Uterus (tissue), 4 donors: Measurements from ENCODE around the gene CACNA1C. TPM values are rescaled to one million over a fixed set of nuclear protein-coding genes. Genes with fewer than 3 reads are reported as not detected.

Experiments
- DNase-seq, 2 donors: peaks; one replicate each; pipeline ENCODE4 v3.0.0-alpha.2; 2019 to 2020
- H3K27ac ChIP-seq, 2 donors: fragments of 200-600 bp; sonication (generic); 1 replicate in 1 of 2; 2 replicates in 1 of 2; pipeline ENCODE4 v1.5.1; 2016 to 2018
- H3K27me3 ChIP-seq, 2 donors: fragments of 200-600 bp; sonication (generic); one replicate each; pipeline ENCODE4 v1.5.1; 2018 to 2019; ENCODE audit warnings: control low read depth in 1 of 2
- H3K36me3 ChIP-seq, 2 donors: fragments of 200-600 bp; sonication (generic); one replicate each; pipeline ENCODE4 v1.5.1; 2019; ENCODE audit warnings: control low read depth in 1 of 2
- H3K4me1 ChIP-seq, 2 donors: fragments of 200-600 bp; sonication (generic); one replicate each; pipeline ENCODE4 v1.5.1; 2018 to 2019; ENCODE audit warnings: control low read depth in 1 of 2
- H3K4me3 ChIP-seq, 2 donors: fragments of 200-600 bp; sonication (generic); 1 replicate in 1 of 2; 2 replicates in 1 of 2; pipeline ENCODE4 v1.5.1; 2018 to 2019; ENCODE audit warnings: mild to moderate bottlenecking in 1 of 2
- H3K9me3 ChIP-seq, 2 donors: fragments of 200-600 bp; sonication (generic); one replicate each; pipeline ENCODE4 v1.5.1; 2019; ENCODE audit warnings: control low read depth in 1 of 2
- CTCF ChIP-seq, 4 experiments: fragments of 200-600 bp in 2 of 4; fragments of 450-650 bp in 2 of 4; sonication (generic) in 2 of 4; IDR thresholded peaks; one replicate each; pipeline ENCODE4 v1.5.1; 2016 to 2019; ENCODE audit warnings: antibody characterized with exemption in 4 of 4, mild to moderate bottlenecking in 2 of 4, moderate library complexity in 1 of 4
- POLR2A ChIP-seq, 2 donors: fragments of 450-650 bp; IDR thresholded peaks; one replicate each; pipeline ENCODE4 v1.6.1; 2016; ENCODE audit warnings: antibody characterized with exemption in 2 of 2, mild to moderate bottlenecking in 1 of 2, moderate library complexity in 1 of 2
- intact Hi-C: fragments of 100-400 bp; cut with DNase I; formaldehyde crosslinking; loops from one replicate; pipeline ENCODE4 v1.15.1; 2023; ENCODE audit warnings: low total_unique reads
- total RNA-seq, 4 donors: library from RNA; depleted of rRNA in 3 of 4; stranded (reverse); fragments of >200 nt in 3 of 4; gene quantifications; one replicate each; pipeline versions ENCODE4 v1.1.0 to v1.2.4, GENCODE V29; 2014 to 2023
- donor health status: DM: yes; HTN: yes; CAD: no.

Gene CACNA1C
- total RNA-seq, 4 donors from 2014 or later = 15.9 to 121 (median 32.1) TPM

GRCh38 chr12:2372735-2373134, 319.9 kb downstream of the CACNA1C start:
- no peaks in the 10 kb centered on the region for H3K9me3 ChIP-seq
- peaks cover 0 to 3% of the 10 kb centered on the region in 2 donors for H3K4me1 ChIP-seq
- no peak overlapping the region for H3K27ac ChIP-seq
- H3K27me3 ChIP-seq = no peaks in the 10 kb centered on the region
- intact Hi-C loops = no loop called here
- no peak overlapping the region for H3K4me3 ChIP-seq
- DNase-seq = no peak
- TF ChIP-seq CTCF (IDR thresholded peaks at IDR 0.05) = no peak
- no peak for TF ChIP-seq POLR2A (IDR thresholded peaks at IDR 0.05)
- no peaks in the 10 kb centered on the region for H3K36me3 ChIP-seq

- intact Hi-C loops = no loop called here
- Histone ChIP-seq H3K27ac (no peak overlapping the region), H3K36me3 (no peaks in the 10 kb centered on the region), H3K4me1 (peaks cover 0 to 3% of the 10 kb centered on the region in 2 donors), H3K4me3 (no peak overlapping the region), H3K9me3 (no peaks in the 10 kb centered on the region), H3K27me3 (no peaks in the 10 kb centered on the region)
- DNase-seq = no peak
- no peak for TF ChIP-seq POLR2A (IDR thresholded peaks at IDR 0.05)
- TF ChIP-seq CTCF (IDR thresholded peaks at IDR 0.05) = no peak
Measured at GRCh38 chr12:2373307-2373706, 320.5 kb downstream of the CACNA1C start.

- Histone ChIP-seq H3K27me3 (no peaks in the 10 kb centered on the region), H3K27ac (no peak overlapping the region), H3K9me3 (no peaks in the 10 kb centered on the region), H3K36me3 (no peaks in the 10 kb centered on the region), H3K4me3 (no peak overlapping the region), H3K4me1 (peaks cover 0 to 3% of the 10 kb centered on the region in 2 donors)
- TF ChIP-seq CTCF (IDR thresholded peaks at IDR 0.05) (no peak), POLR2A (IDR thresholded peaks at IDR 0.05) (no peak)
- no peak for DNase-seq
- intact Hi-C loops = no loop called here
Measured at GRCh38 chr12:2374092-2374906, 321.5 kb downstream of the CACNA1C start.

GRCh38 chr12:2375871-2376270, 323.1 kb downstream of the CACNA1C start:
- H3K9me3 ChIP-seq = no peaks in the 10 kb centered on the region
- no peaks in the 10 kb centered on the region for H3K36me3 ChIP-seq
- no peak for TF ChIP-seq CTCF (IDR thresholded peaks at IDR 0.05)
- TF ChIP-seq POLR2A (IDR thresholded peaks at IDR 0.05) = no peak
- intact Hi-C loops = no loop called here
- H3K4me1 ChIP-seq = peaks cover 0 to 3% of the 10 kb centered on the region in 2 donors
- DNase-seq = no peak
- H3K4me3 ChIP-seq = no peak overlapping the region
- H3K27me3 ChIP-seq = no peaks in the 10 kb centered on the region
- no peak overlapping the region for H3K27ac ChIP-seq

- TF ChIP-seq CTCF (IDR thresholded peaks at IDR 0.05) (no peak), POLR2A (IDR thresholded peaks at IDR 0.05) (no peak)
- peak overlapping the region in 1 of 2 donors; percentile 59 for H3K27ac ChIP-seq
- intact Hi-C loops = no loop called here
- no peaks in the 10 kb centered on the region for H3K27me3 ChIP-seq
- H3K9me3 ChIP-seq = no peaks in the 10 kb centered on the region
- no peaks in the 10 kb centered on the region for H3K36me3 ChIP-seq
- no peak overlapping the region for H3K4me3 ChIP-seq
- DNase-seq = no peak
- peaks cover 0 to 3% of the 10 kb centered on the region in 2 donors for H3K4me1 ChIP-seq
Measured at GRCh38 chr12:2376908-2377657, 324.3 kb downstream of the CACNA1C start.
